Astrocyte of the spinal cord (primary cell): ENCODE measurements around the gene EEFSEC.

Experiments
- DNase-seq: peaks from one replicate; pipeline ENCODE4 v3.0.0; 2011; ENCODE audit warnings: low read depth, low spot score
- H3K4me3 ChIP-seq: 2 replicates; pipeline ENCODE4 v1.5.1; 2011; ENCODE audit warnings: low read depth, mild to moderate bottlenecking, low read length, moderate library complexity
- in situ Hi-C: cut with HindIII; loops from 2 replicates; pipeline ENCODE4 v1.10.0; 2017; ENCODE audit warnings: low sequenced_read_pairs
- TF ChIP-seq, protein P1 (sequence below): IDR thresholded peaks from 2 replicates; pipeline ENCODE4 v1.5.1; 2012; ENCODE audit warnings: low read depth, mild to moderate bottlenecking, low read length, inconsistent platforms

EEFSEC gene

DNA sequence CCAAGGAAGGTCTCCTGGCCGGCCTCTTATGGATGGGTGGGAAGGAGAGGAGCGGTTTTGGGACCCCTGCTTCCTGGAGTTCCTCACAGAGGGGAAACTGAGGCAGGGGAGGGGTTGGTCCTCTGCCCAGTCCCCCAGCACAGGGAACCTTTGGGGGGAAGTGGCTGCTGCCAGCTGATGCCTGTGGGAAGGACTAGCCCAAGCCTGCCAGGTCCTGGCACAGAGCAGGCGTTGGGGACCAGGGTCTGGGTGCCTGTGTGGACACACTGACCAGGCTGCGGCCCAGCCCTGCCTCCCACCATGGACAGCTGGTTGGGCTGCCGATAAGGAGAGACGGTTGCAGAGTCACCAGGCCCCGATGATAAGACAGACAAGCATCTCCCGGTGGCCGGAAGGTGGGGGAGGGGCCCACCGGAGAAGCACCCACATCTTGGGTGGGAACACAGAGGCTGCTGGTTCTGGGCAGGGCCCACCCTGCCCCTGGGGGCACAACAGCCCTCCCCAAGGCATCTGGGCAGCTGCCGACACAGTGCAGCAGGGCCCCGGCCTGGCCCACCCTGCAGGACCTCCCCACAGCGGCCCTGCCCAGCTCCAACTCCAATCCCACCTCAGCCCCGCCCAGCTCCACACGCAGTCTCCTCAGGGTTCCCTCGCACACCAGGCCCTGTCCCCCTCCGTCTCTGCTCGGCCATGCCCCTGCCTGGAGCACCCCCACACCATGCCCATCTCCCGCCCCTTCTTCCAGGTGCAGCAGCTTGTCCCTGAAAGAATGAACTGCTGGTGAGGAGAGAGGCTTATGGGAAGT lies 262.7 kb downstream of the EEFSEC start:
- DNase-seq, result no peak
- TF ChIP-seq, protein P1, sequence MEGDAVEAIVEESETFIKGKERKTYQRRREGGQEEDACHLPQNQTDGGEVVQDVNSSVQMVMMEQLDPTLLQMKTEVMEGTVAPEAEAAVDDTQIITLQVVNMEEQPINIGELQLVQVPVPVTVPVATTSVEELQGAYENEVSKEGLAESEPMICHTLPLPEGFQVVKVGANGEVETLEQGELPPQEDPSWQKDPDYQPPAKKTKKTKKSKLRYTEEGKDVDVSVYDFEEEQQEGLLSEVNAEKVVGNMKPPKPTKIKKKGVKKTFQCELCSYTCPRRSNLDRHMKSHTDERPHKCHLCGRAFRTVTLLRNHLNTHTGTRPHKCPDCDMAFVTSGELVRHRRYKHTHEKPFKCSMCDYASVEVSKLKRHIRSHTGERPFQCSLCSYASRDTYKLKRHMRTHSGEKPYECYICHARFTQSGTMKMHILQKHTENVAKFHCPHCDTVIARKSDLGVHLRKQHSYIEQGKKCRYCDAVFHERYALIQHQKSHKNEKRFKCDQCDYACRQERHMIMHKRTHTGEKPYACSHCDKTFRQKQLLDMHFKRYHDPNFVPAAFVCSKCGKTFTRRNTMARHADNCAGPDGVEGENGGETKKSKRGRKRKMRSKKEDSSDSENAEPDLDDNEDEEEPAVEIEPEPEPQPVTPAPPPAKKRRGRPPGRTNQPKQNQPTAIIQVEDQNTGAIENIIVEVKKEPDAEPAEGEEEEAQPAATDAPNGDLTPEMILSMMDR, result no peak
- in situ Hi-C loops, result no loop called here
- no peak overlapping the region for H3K4me3 ChIP-seq

DNA sequence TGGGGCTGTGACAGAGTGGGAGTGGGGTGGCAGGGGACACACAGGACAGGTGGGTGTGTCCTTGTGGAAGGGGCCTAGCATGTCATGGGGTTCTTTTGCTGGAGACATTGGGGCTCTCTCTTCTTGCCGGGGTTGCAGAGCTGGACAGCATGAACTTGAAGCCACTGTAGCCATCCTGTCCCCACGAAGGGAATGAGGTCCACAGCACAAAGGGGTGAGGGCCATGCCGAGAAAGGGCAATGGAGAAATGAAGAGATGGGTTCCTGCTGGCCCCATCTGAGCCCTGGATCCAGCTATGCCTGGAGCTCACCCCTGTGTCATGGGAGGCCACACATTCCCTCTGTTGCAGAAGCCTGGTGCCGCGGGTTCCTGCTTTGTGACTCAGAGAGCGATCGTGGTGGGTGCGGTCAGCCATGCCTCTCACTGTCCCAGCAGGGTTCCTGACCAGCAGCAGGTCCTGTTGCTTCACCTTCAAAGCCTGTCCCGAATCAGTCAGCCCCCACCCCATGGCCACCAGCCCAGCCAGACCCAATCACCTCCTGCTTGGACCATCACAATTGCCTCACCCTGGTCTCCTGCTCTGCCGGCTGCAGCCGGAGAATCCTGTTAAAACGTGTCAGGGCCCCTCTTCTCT lies 263.4 kb downstream of the EEFSEC start:
- in situ Hi-C loops, result no loop called here
- peak; percentile 93 for DNase-seq
- H3K4me3 ChIP-seq, result no peak overlapping the region
- TF ChIP-seq, protein P1, result no peak

DNA sequence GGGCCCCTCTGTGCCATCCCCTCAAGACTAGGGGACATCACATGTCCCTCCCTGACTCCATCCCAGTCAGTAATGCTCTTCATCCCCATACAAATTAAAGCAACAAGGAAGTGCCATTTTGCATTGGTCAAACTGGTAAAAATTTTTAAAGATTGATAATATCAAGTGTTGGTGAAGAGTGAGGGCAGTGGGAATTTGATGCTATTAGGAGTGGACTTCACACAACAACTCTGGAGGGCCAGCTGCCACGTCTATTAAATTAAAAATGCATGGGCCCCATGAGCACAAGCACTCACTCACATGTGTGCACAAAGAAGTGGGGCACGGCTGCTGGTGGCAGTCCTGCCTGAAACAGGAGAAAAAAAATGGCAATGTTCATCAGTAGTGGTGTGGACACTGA lies 265.6 kb downstream of the EEFSEC start:
- no peak overlapping the region for H3K4me3 ChIP-seq
- TF ChIP-seq, protein P1, result no peak
- in situ Hi-C loops, result no loop called here
- DNase-seq, result no peak

DNA sequence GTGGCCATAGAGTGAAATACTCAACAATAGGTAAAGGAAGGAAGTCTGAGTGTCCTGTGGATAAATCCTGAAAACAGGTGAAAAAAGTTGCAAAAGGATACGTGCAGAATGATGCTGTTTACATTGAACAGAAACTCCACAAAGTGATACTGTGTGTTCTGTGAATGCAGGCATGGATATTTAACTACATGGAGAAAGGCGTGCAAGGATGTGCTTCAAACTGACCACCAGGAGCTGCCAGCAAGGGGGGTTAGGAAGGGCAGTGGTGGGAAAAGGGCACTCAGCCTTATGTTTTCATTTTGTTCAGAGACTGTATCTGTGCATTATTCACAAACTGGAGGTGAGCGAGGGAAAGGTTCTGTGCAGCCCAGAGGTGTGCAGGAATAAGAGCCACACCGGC lies 266.0 kb downstream of the EEFSEC start:
- DNase-seq, result no peak
- TF ChIP-seq, protein P1, result no peak
- H3K4me3 ChIP-seq, result no peak overlapping the region
- in situ Hi-C loops, result no loop called here

DNA sequence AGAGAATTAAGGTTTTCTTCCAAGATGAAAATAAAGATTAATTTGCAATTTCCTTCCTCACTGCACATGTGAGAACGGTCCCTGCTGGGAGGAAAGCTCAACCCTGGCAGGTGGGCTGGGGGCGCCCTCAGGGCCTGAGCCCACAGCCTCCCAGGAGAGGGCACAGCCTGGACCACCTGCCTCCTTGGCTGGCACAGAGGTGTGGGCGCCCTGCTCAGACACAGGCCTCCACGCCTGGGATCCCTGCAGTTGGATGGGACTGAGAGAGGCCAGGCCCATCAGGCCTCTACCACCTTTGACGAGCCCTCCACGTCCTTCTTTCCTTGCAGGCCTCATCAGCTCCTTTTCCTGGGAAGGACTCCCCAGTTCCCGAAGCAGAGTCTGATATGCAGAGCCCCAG lies 267.0 kb downstream of the EEFSEC start:
- TF ChIP-seq, protein P1, result no peak
- no peak overlapping the region for H3K4me3 ChIP-seq
- no peak for DNase-seq
- in situ Hi-C loops, result no loop called here

DNA sequence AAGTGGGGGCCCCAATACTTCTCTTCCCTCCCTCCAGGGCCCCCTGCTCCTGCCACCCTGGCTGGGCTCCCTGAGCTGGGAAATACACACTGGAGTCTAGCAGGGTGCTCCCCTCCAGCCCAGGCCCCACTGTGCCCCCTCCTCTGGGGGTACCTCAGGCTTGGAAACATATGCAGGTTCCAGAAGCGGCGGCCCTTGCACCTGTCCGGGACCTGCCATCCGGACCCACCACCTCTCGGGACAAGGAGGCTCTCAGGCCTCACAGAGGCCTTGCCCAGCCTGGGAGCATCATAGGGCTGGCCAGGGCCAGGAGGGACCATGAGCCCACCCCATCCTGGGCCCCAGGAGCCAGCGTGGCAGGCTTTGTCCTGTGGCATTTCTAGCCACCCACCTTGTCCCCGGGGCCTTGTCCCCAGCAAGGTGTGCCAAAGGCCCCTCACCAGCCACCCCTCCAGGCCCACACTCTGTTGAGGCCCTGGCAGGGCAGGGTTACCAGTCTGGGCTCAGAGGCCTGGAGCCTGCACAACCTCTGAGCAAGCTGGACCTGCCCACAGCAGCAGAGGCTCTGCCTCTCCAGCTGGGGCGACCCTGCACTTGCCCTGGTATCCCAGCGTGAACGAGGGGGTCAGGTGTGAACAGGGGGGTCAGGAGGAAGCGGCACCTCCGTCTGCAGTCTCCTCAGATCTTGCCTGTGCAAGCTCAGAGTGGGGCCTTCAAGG lies 267.6 kb downstream of the EEFSEC start:
- TF ChIP-seq, protein P1, result no peak
- no peak for DNase-seq
- in situ Hi-C loops, result no loop called here
- no peak overlapping the region for H3K4me3 ChIP-seq
